GM12878 (cell line): ENCODE results near the gene DTX4. TPM values are rescaled to one million over a fixed set of nuclear protein-coding genes. Genes with fewer than 3 reads are reported as not detected.

Experiments
- ATAC-seq: fragments of 200-7000 bp; cut with Tn5 transposase; 3 replicates; pipeline ENCODE4 v1.9.1; 2020; ENCODE audit warnings: mild to moderate bottlenecking, moderate library complexity
- BruUV-seq: library from RNA; stranded (reverse); fragments of 400-500 nt; replicated peaks from 2 replicates; lab custom pipeline; 2021; lab: Mats Ljungman, UMichigan
- CTCF ChIA-PET: fragments of 300-600 bp; sonication (Branson Sonifier 250); formaldehyde crosslinking; extraction: SDS; loops from one replicate; lab custom pipeline; 2021; ENCODE audit warnings: inconsistent platforms; lab: Yijun Ruan, JAX
- POLR2A ChIA-PET: fragments of 350-600 bp; formaldehyde crosslinking; extraction: SDS; loops from one replicate; lab custom pipeline; 2021; ENCODE audit warnings: inconsistent platforms; lab: Charles Lee
- RAD21 ChIA-PET: fragments of 300-600 bp; sonication (Branson Sonifier 250); formaldehyde crosslinking; loops from one replicate; lab custom pipeline; 2023; ENCODE audit warnings: antibody characterized with exemption; ENCODE audit not compliant: unreplicated experiment; lab: Charles Lee
- SMC1A ChIA-PET: fragments of 300-600 bp; sonication (Branson Sonifier 250); formaldehyde crosslinking; loops from one replicate; lab custom pipeline; 2023; ENCODE audit not compliant: unreplicated experiment, uncharacterized antibody; lab: Charles Lee
- DNase-seq: peaks from one replicate; pipeline ENCODE4 v3.0.0-alpha.2; 2011; ENCODE audit warnings: low read depth, low spot score
- FAIRE-seq: peaks from 3 replicates; lab custom pipeline; 2011; peaks lifted over from hg19 to GRCh38; lab: Jason Lieb, UNC
- H2AFZ ChIP-seq: 2 replicates; pipeline ENCODE4 v1.6.0; 2011; ENCODE audit warnings: low read depth, low read length, control low read depth; ENCODE audit not compliant: control insufficient read depth
- H3K27ac ChIP-seq: 2 replicates; pipeline ENCODE4 v1.5.1; 2011; ENCODE audit warnings: control low read depth; ENCODE audit not compliant: control insufficient read depth, insufficient read depth
- H3K27me3 ChIP-seq, 2 experiments: replicated peaks in 1 of 2; 2 replicates each; pipeline versions ENCODE4 v1.6.0 to v1.6.1; 2011; ENCODE audit warnings: low read length in 1 of 2; ENCODE audit not compliant: control insufficient read depth in 2 of 2, insufficient read depth in 2 of 2
- H3K36me3 ChIP-seq, 2 experiments: 2 replicates each; pipeline ENCODE4 v1.5.1; 2011; ENCODE audit warnings: low read length in 1 of 2; ENCODE audit not compliant: control insufficient read depth in 2 of 2, insufficient read depth in 2 of 2
- H3K4me1 ChIP-seq: 2 replicates; pipeline ENCODE4 v1.6.1; 2011; ENCODE audit warnings: mild to moderate bottlenecking, low read length, moderate library complexity, mixed read lengths; ENCODE audit not compliant: control insufficient read depth, insufficient read depth
- H3K4me2 ChIP-seq: 2 replicates; pipeline ENCODE4 v1.6.0; 2011; ENCODE audit warnings: control low read depth; ENCODE audit not compliant: control insufficient read depth, insufficient read depth
- H3K4me3 ChIP-seq: fragments of 200-600 bp; sonication (generic); 2 replicates; pipeline ENCODE4 v1.5.1; 2016
- H3K79me2 ChIP-seq: 2 replicates; pipeline ENCODE4 v1.6.0; 2011; ENCODE audit warnings: low read length; ENCODE audit not compliant: control insufficient read depth, insufficient read depth
- H3K9ac ChIP-seq: 2 replicates; pipeline ENCODE4 v1.8.0; 2011; ENCODE audit warnings: low read length, control low read depth, mixed read lengths; ENCODE audit not compliant: control insufficient read depth, insufficient read depth
- H3K9me3 ChIP-seq: replicated peaks from 3 replicates; pipeline ENCODE4 v1.5.1; 2011; ENCODE audit warnings: mild to moderate bottlenecking, low read length; ENCODE audit not compliant: control insufficient read depth, insufficient read depth
- H4K20me1 ChIP-seq: 2 replicates; pipeline ENCODE4 v1.6.0; 2011; ENCODE audit not compliant: control insufficient read depth, insufficient read depth
- BCL11A ChIP-seq: IDR thresholded peaks from 2 replicates; pipeline ENCODE4 v1.6.1; 2011; ENCODE audit warnings: low read depth, low read length
- CEBPB ChIP-seq, 2 experiments: fragments of 150-350 bp in 1 of 2; IDR thresholded peaks; 2 replicates each; pipeline ENCODE4 v1.6.1; 2012 to 2014; ENCODE audit warnings: low read depth in 2 of 2, low read length in 2 of 2, borderline replicate concordance in 1 of 2, inconsistent platforms in 1 of 2
- CREM ChIP-seq: IDR thresholded peaks from 2 replicates; pipeline ENCODE4 v1.6.1; 2014; ENCODE audit warnings: antibody characterized with exemption, low read depth
- EED ChIP-seq: sonication (generic); IDR thresholded peaks from 2 replicates; pipeline ENCODE4 v1.6.1; 2016; ENCODE audit warnings: antibody characterized with exemption, low read depth
- ETV6 ChIP-seq, 2 experiments: fragments of 450-650 bp in 1 of 2; IDR thresholded peaks in 1 of 2; conservative IDR thresholded peaks in 1 of 2; 2 replicates each; pipeline ENCODE4 v1.6.1; 2014; ENCODE audit warnings: antibody characterized with exemption in 1 of 2, borderline replicate concordance in 1 of 2, low read depth in 1 of 2, mild to moderate bottlenecking in 1 of 2, moderate library complexity in 1 of 2
- EZH2 ChIP-seq: IDR thresholded peaks from 2 replicates; pipeline ENCODE4 v1.6.1; 2012; ENCODE audit warnings: low read depth, mild to moderate bottlenecking, control low read depth, inconsistent platforms, low read length, borderline replicate concordance; ENCODE audit not compliant: control insufficient read depth
- NBN ChIP-seq: fragments of 450-650 bp; IDR thresholded peaks from 2 replicates; pipeline ENCODE4 v1.6.1; 2016
- NFIC ChIP-seq: IDR thresholded peaks from 2 replicates; pipeline ENCODE4 v1.6.1; 2012; ENCODE audit warnings: low read depth, mild to moderate bottlenecking, inconsistent platforms, low read length, moderate library complexity
- NFYB ChIP-seq: IDR thresholded peaks from 2 replicates; pipeline ENCODE4 v1.6.1; 2011; ENCODE audit warnings: low read depth, mild to moderate bottlenecking, low read length, improper control_type of control experiment, moderate library complexity; ENCODE audit not compliant: insufficient read depth
- PAX5 ChIP-seq: IDR thresholded peaks from 2 replicates; pipeline ENCODE4 v1.6.1; 2011; ENCODE audit warnings: low read depth, low read length, borderline replicate concordance
- SP1 ChIP-seq: IDR thresholded peaks from one replicate; pipeline ENCODE4 v1.6.1; 2011; ENCODE audit warnings: low read depth, low read length
- ZNF207 ChIP-seq: fragments of 450-650 bp; IDR thresholded peaks from 2 replicates; pipeline ENCODE4 v1.6.1; 2014; ENCODE audit warnings: antibody characterized with exemption, mild to moderate bottlenecking, borderline replicate concordance
- WGBS: methylation state at CpG from one replicate; pipeline ENCODE4 v1.1.6; 2016; ENCODE audit warnings: low lambda C conversion rate; ENCODE audit not compliant: insufficient replicate concordance, insufficient coverage; ENCODE audit errors: missing lambda C conversion rate; 5-methylcytosine and 5-hydroxymethylcytosine counted together
- in situ Hi-C: fragments of 300-500 bp; cut with MboI; formaldehyde crosslinking; loops from 9 replicates; pipeline ENCODE4 v1.14.3; 2018; ENCODE audit warnings: mixed read lengths
- intact Hi-C: fragments of 100-400 bp; cut with micrococcal nuclease; formaldehyde crosslinking; loops from one replicate; pipeline ENCODE4 v1.14.2; 2022; ENCODE audit not compliant: unreplicated experiment
- polyA plus RNA-seq, 11 experiments: library from polyadenylated mRNA; depleted of rRNA in 4 of 11; unstranded in 6 of 11; stranded (reverse) in 5 of 11; fragments of >200 nt; fragmentation: Nextera tagmentation in 4 of 11; fragmentation: Illumina TruSeq in 1 of 11; extraction: Ambion mirVana in 4 of 11; extraction: Trizol in 1 of 11; gene quantifications; 1 replicate in 1 of 11; 2 replicates in 10 of 11; pipeline versions ENCODE4 v1.2.1 to v1.2.3, GENCODE V29; 2011 to 2016; ENCODE audit warnings: inconsistent platforms in 2 of 11, missing spikeins in 2 of 11, low read depth in 1 of 11
- total RNA-seq, 4 experiments: library from RNA; depleted of rRNA in 3 of 4; stranded (reverse); fragments of >200 nt in 3 of 4; fragmentation: Illumina TruSeq in 1 of 4; extraction: Trizol in 1 of 4; gene quantifications; 2 replicates each; pipeline versions ENCODE4 v1.2.1 to v1.2.3, GENCODE V29; 2013 to 2021
- TF ChIP-seq, protein P1 (sequence below): IDR thresholded peaks from 2 replicates; pipeline ENCODE4 v1.6.1; 2012; ENCODE audit warnings: improper control_type of control experiment, low read depth, low read length; ENCODE audit not compliant: insufficient replicate concordance
- TF ChIP-seq, protein P2 (sequence below): fragments of 450-650 bp; IDR thresholded peaks from 2 replicates; pipeline ENCODE4 v1.6.1; 2018; ENCODE audit warnings: mild to moderate bottlenecking, low read depth, moderate library complexity; ENCODE audit not compliant: partially characterized antibody

Gene DTX4
- total and polyA plus RNA-seq, 10 of the 15 experiments (the other 5 are each of a cell fraction or from before 2014, with no cell fraction given), result 3.8 to 25.8 (median 10.5) TPM

DNA sequence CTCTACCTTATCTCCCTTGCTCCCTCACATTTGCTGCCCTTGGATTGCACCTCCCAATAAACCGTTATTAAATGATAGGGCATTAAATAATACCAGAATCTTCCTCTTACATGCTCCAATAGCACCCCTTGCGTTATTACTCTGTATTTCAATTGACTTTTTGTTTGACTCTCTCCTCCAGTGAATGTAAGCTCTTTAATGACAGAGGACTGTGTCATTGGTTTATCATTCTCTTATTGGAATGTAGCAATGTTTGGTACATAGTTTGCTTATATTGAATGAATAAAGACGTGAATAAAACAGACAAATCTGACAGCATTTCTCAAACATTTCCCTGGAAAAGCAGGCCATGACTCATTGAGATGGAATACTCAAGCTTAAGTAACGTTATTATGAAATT, 49.5 kb downstream of the DTX4 start (continued):
- TF ChIP-seq, protein P1, sequence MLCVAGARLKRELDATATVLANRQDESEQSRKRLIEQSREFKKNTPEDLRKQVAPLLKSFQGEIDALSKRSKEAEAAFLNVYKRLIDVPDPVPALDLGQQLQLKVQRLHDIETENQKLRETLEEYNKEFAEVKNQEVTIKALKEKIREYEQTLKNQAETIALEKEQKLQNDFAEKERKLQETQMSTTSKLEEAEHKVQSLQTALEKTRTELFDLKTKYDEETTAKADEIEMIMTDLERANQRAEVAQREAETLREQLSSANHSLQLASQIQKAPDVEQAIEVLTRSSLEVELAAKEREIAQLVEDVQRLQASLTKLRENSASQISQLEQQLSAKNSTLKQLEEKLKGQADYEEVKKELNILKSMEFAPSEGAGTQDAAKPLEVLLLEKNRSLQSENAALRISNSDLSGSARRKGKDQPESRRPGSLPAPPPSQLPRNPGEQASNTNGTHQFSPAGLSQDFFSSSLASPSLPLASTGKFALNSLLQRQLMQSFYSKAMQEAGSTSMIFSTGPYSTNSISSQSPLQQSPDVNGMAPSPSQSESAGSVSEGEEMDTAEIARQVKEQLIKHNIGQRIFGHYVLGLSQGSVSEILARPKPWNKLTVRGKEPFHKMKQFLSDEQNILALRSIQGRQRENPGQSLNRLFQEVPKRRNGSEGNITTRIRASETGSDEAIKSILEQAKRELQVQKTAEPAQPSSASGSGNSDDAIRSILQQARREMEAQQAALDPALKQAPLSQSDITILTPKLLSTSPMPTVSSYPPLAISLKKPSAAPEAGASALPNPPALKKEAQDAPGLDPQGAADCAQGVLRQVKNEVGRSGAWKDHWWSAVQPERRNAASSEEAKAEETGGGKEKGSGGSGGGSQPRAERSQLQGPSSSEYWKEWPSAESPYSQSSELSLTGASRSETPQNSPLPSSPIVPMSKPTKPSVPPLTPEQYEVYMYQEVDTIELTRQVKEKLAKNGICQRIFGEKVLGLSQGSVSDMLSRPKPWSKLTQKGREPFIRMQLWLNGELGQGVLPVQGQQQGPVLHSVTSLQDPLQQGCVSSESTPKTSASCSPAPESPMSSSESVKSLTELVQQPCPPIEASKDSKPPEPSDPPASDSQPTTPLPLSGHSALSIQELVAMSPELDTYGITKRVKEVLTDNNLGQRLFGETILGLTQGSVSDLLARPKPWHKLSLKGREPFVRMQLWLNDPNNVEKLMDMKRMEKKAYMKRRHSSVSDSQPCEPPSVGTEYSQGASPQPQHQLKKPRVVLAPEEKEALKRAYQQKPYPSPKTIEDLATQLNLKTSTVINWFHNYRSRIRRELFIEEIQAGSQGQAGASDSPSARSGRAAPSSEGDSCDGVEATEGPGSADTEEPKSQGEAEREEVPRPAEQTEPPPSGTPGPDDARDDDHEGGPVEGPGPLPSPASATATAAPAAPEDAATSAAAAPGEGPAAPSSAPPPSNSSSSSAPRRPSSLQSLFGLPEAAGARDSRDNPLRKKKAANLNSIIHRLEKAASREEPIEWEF, result no peak
- TF ChIP-seq CREM (no peak), EZH2 (no peak), PAX5 (no peak)

DNA sequence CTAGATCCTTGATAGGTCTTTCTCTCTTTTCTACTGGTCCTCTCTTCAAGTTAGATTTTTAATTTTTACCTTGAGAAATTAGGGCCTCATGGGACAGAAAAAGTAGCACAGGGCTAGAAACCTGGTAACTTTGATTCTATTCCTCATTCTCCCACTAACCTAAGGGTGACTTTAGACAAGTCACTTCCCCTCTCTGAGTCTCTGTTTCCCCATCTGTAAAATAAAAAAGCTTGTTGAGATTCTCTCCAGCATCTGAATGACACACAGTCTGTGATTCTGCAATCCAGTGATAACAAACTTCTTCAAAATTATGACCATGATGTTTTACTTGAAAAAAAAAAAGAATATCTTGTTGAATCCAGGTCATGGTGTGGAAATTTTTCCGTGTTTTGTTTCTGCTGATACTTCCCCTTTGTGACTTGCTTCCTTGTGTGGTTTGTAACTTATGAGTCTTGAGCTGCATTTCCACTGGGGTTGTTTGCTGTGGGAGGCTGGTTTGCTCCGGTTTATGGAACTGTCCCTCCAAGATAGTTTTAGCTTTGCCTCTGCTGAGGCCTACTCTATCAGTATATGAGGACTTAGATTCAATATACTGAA, 50.6 kb downstream of the DTX4 start:
- intact Hi-C loops, result no loop called here
- no TSS peak for BruUV-seq
- no peak for FAIRE-seq
- TF ChIP-seq EED (0 out of 2 replicates have a peak, but pooled peaks have one; percentile 28), NFIC (no peak), NBN (no peak), NFYB (no peak), BCL11A (no peak), SP1 (no peak), CEBPB (IDR thresholded peaks at IDR 0.05; ENCODE audit: borderline replicate concordance in 1 of 2, low read depth in 2 of 2, low read length in 2 of 2) (no peak), ETV6 (conservative IDR thresholded peaks at IDR 0.05 in 1 of 2, IDR thresholded peaks at IDR 0.05 in 1 of 2; ENCODE audit: borderline replicate concordance in 1 of 2, low read depth in 1 of 2) (peak in 1 of 2 experiments; percentile 29; a peak in 1 of 4 replicates), ZNF207 (no peak)
- TF ChIP-seq, protein P2, sequence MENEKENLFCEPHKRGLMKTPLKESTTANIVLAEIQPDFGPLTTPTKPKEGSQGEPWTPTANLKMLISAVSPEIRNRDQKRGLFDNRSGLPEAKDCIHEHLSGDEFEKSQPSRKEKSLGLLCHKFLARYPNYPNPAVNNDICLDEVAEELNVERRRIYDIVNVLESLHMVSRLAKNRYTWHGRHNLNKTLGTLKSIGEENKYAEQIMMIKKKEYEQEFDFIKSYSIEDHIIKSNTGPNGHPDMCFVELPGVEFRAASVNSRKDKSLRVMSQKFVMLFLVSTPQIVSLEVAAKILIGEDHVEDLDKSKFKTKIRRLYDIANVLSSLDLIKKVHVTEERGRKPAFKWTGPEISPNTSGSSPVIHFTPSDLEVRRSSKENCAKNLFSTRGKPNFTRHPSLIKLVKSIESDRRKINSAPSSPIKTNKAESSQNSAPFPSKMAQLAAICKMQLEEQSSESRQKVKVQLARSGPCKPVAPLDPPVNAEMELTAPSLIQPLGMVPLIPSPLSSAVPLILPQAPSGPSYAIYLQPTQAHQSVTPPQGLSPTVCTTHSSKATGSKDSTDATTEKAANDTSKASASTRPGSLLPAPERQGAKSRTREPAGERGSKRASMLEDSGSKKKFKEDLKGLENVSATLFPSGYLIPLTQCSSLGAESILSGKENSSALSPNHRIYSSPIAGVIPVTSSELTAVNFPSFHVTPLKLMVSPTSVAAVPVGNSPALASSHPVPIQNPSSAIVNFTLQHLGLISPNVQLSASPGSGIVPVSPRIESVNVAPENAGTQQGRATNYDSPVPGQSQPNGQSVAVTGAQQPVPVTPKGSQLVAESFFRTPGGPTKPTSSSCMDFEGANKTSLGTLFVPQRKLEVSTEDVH, result no peak

More for the DNA sequence above, 50.6 kb downstream of the DTX4 start:
- ChIA-PET RAD21 (interaction anchor here (0.7 to 2.8 kb wide), 8 partner anchors 10 to 65 kb away, joined by 3 to 14 read pairs (median 4); partner anchors contain the start of genes DTX4 and MPEG1), POLR2A (interaction anchor here (0.7 to 2.3 kb wide), 5 partner anchors 8 to 211 kb away, joined by 3 to 8 read pairs (median 6); no protein-coding TSS in a partner anchor), SMC1A (interaction anchor here (0.8 to 4.0 kb wide), 14 partner anchors 11 to 71 kb away, joined by 3 to 34 read pairs (median 4); partner anchors contain the start of genes DTX4 and MPEG1), CTCF (interaction anchor here (0.6 to 7.9 kb wide), 13 partner anchors 10 to 1117 kb away, joined by 3 to 43 read pairs (median 4); partner anchors contain the start of genes DTX4 and MPEG1)
- Histone ChIP-seq H3K9me3 (no peaks in the 10 kb centered on the region), H3K4me3 (no peak overlapping the region), H4K20me1 (no peaks in the 10 kb centered on the region), H2AFZ (no peak overlapping the region), H3K27me3 (no peaks in the 10 kb centered on the region), H3K4me2 (peak overlapping the region; percentile 39), H3K27ac (peak overlapping the region; percentile 6; the same call in 1 of the 2 replicates), H3K9ac (no peak overlapping the region), H3K4me1 (peaks cover 60% of the 10 kb centered on the region), H3K79me2 (no peaks in the 10 kb centered on the region), H3K36me3 (no peaks in the 10 kb centered on the region)
- no peak for ATAC-seq
- DNase-seq, result no peak
- 45% methylated on average over 2 of the region's 2 CpGs for WGBS
- in situ Hi-C loops, result no loop called here
